Nephron (organoid): Measurements from ENCODE around the gene PDE11A.

ENCODE experiments used
- H3K27ac Mint-ChIP-seq, 3 experiments: 2 replicates each; pipeline ENCODE4 v1.8.0; 2020; ENCODE audit warnings: mixed read lengths in 3 of 3, mild to moderate bottlenecking in 2 of 3, moderate library complexity in 1 of 3
- H3K27me3 Mint-ChIP-seq: 2 replicates; pipeline ENCODE4 v1.8.0; 2021; ENCODE audit warnings: low read depth, mild to moderate bottlenecking, moderate library complexity, mixed read lengths
- H3K36me3 Mint-ChIP-seq: 2 replicates; pipeline ENCODE4 v1.8.0; 2020; ENCODE audit warnings: low read depth, mixed read lengths
- H3K4me1 Mint-ChIP-seq: 2 replicates; pipeline ENCODE4 v1.8.0; 2020; ENCODE audit warnings: mixed read lengths
- H3K4me3 Mint-ChIP-seq, 3 experiments: 2 replicates each; pipeline ENCODE4 v1.8.0; 2020; ENCODE audit warnings: mild to moderate bottlenecking in 3 of 3, mixed read lengths in 3 of 3, moderate library complexity in 2 of 3
- H3K9me3 Mint-ChIP-seq: 2 replicates; pipeline ENCODE4 v1.8.0; 2020; ENCODE audit warnings: mixed read lengths
- TF ChIP-seq, protein P1 (sequence below), 3 experiments: fragments of 200-600 bp; sonication (generic); IDR thresholded peaks; one replicate each; pipeline ENCODE4 v1.5.0; 2021; ENCODE audit warnings: antibody characterized with exemption in 3 of 3; ENCODE audit not compliant: unreplicated experiment in 3 of 3

Gene PDE11A

DNA sequence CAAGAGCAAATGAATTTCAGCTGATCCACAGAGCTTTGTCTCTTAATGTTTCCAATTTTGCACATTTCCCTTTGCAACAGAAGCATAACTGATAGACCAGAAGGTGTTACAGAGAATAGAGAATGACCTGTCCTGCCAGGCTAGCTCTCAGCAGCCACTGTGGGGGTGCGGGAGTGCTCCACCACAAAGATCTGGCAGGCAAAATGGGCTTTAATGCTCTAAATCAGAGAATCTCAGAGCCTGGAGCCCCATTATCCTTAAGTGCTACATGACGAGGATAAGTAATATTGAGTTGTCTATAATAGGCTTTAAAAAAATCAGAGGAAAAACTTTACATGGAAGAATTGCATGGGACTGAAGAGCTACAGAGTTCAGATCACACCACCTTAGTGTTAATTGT is 245.7 kb downstream of the PDE11A start:
- peak overlapping the region in 1 of 3 experiments; percentile 7 for H3K27ac Mint-ChIP-seq
- TF ChIP-seq, protein P1, sequence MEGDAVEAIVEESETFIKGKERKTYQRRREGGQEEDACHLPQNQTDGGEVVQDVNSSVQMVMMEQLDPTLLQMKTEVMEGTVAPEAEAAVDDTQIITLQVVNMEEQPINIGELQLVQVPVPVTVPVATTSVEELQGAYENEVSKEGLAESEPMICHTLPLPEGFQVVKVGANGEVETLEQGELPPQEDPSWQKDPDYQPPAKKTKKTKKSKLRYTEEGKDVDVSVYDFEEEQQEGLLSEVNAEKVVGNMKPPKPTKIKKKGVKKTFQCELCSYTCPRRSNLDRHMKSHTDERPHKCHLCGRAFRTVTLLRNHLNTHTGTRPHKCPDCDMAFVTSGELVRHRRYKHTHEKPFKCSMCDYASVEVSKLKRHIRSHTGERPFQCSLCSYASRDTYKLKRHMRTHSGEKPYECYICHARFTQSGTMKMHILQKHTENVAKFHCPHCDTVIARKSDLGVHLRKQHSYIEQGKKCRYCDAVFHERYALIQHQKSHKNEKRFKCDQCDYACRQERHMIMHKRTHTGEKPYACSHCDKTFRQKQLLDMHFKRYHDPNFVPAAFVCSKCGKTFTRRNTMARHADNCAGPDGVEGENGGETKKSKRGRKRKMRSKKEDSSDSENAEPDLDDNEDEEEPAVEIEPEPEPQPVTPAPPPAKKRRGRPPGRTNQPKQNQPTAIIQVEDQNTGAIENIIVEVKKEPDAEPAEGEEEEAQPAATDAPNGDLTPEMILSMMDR (IDR thresholded peaks at IDR 0.05; ENCODE audit: unreplicated experiment in 3 of 3), result no peak
- no peak overlapping the region for H3K4me3 Mint-ChIP-seq
- H3K27me3 Mint-ChIP-seq, result no peaks in the 10 kb centered on the region
- no peaks in the 10 kb centered on the region for H3K36me3 Mint-ChIP-seq
- H3K9me3 Mint-ChIP-seq, result no peaks in the 10 kb centered on the region
- no peaks in the 10 kb centered on the region for H3K4me1 Mint-ChIP-seq

DNA sequence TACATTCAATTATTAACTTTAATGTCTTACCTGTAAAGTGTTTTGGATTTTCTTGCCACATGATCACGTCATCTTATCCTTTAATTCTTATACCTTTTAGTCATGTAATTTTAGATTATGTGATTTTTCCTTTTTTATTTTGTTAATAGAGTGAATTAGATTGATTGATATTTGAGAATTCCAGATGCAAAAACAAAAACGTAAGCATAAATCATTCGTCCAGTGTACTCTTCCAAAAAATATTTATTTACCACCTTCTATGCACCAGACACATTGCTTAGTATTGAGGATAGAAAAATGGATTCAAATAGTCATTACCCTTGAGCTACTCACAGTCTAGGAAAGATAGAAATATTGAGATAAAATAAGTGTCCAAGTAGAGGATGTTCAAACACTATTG is 249.6 kb downstream of the PDE11A start:
- no peaks in the 10 kb centered on the region for H3K4me1 Mint-ChIP-seq

DNA sequence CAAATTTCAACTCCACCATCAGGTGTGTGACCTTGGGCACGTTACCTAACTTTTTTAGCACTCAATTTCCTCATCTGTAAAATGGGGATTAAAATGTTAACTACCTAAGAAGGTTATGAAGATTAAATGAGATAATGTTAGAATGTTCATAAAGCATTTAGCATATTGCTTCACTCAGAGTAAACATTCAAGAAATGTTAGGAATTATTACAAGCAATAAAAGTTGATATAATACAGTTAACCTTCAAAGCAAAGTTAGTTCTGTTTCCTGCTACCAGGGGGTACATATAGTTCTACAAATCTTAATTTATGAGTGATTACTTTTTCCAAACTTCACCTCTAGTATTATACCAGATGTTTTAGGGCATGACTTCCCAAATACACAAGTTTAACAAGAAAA is 254.2 kb downstream of the PDE11A start:
- Mint-ChIP-seq H3K27ac (no peak overlapping the region), H3K4me3 (no peak overlapping the region), H3K27me3 (no peaks in the 10 kb centered on the region), H3K9me3 (no peaks in the 10 kb centered on the region), H3K36me3 (no peaks in the 10 kb centered on the region), H3K4me1 (no peaks in the 10 kb centered on the region)
- TF ChIP-seq, protein P1 (IDR thresholded peaks at IDR 0.05; ENCODE audit: unreplicated experiment in 3 of 3), result no peak

More for the DNA sequence above, 249.6 kb downstream of the PDE11A start:
- TF ChIP-seq, protein P1 (IDR thresholded peaks at IDR 0.05; ENCODE audit: unreplicated experiment in 3 of 3), result no peak
- no peaks in the 10 kb centered on the region for H3K36me3 Mint-ChIP-seq
- no peaks in the 10 kb centered on the region for H3K27me3 Mint-ChIP-seq
- H3K27ac Mint-ChIP-seq, result no peak overlapping the region
- H3K9me3 Mint-ChIP-seq, result no peaks in the 10 kb centered on the region
- H3K4me3 Mint-ChIP-seq, result no peak overlapping the region

DNA sequence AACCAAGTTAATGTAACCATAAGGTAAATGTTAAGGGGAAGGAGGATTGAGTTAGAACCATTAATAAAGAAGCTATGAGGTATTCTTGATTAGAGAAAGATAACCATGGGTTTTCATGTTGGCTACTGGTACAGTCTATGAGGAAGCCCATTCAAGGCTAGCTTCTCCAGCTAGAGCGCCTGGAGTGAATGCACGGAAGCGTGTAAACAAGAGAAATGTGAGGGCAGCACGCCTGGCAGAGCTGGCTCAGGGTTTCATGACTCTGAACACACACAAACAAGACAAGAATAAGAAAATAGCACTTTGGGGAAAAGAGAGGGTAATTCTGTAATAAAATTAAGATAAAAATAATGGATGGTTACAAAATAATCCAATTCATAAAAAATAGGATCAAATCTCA is 255.3 kb downstream of the PDE11A start:
- no peaks in the 10 kb centered on the region for H3K36me3 Mint-ChIP-seq
- H3K4me3 Mint-ChIP-seq, result no peak overlapping the region
- H3K9me3 Mint-ChIP-seq, result no peaks in the 10 kb centered on the region
- H3K4me1 Mint-ChIP-seq, result no peaks in the 10 kb centered on the region
- no peaks in the 10 kb centered on the region for H3K27me3 Mint-ChIP-seq
- TF ChIP-seq, protein P1 (IDR thresholded peaks at IDR 0.05; ENCODE audit: unreplicated experiment in 3 of 3), result no peak
- no peak overlapping the region for H3K27ac Mint-ChIP-seq

DNA sequence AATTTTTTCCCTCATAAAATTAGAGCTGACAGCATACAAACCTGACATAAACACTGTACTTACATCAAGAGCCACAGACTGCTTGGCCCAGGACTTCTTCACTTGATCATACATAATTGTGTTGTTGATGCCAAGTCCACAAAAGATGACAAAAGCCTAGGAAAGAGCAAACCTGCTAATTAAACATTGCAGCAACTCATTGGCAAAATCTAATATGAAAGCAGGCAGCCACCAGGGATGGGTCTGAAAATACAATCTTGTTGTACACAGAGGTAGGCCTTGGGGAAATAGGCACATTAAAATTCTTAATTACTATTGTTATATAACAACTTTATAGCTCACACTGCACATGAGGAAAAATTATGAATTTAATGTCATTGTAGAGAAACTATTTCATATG is 255.8 kb downstream of the PDE11A start:
- TF ChIP-seq, protein P1 (IDR thresholded peaks at IDR 0.05; ENCODE audit: unreplicated experiment in 3 of 3), result no peak
- H3K27me3 Mint-ChIP-seq, result no peaks in the 10 kb centered on the region
- H3K9me3 Mint-ChIP-seq, result no peaks in the 10 kb centered on the region
- no peaks in the 10 kb centered on the region for H3K4me1 Mint-ChIP-seq
- no peak overlapping the region for H3K4me3 Mint-ChIP-seq
- H3K27ac Mint-ChIP-seq, result no peak overlapping the region
- no peaks in the 10 kb centered on the region for H3K36me3 Mint-ChIP-seq

DNA sequence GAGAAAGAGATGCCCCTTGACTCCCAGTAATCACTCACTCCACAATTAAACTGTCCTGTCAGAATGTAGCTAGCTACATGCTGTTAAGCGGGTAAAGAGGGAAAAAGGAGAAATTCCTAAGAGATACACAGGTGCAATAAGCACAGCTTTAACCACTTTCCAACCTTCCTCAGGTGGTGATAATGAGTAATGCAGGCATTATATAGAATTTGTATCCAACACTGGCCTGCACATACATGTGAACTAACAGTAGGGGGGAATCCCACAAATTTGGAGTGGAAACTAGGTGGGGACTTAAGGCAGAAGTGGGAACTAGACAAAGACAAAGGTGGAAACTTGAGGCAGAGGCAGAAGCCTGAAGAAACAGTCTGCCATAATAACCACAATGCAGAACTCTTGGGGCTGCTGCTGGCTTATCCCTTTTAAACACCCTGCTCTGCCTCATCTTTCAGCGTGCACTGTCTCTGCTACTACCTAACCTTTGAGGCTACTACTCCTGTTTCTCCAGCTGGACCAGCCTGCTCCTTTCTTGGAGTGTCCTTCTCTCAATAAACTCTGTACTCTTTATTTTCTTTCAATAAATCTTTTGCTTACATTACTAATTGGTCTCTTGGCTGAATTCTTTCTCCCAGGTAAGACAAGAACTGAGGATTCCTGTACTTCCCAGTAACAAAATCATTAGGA is 259.7 kb downstream of the PDE11A start:
- TF ChIP-seq, protein P1 (IDR thresholded peaks at IDR 0.05; ENCODE audit: unreplicated experiment in 3 of 3), result no peak
- Mint-ChIP-seq H3K9me3 (no peaks in the 10 kb centered on the region), H3K4me3 (no peak overlapping the region), H3K4me1 (no peaks in the 10 kb centered on the region), H3K27me3 (no peaks in the 10 kb centered on the region), H3K27ac (no peak overlapping the region), H3K36me3 (no peaks in the 10 kb centered on the region)
